ENCODE data around the gene ING2. TPM values are rescaled to one million over a fixed set of nuclear protein-coding genes. Genes with fewer than 3 reads are reported as not detected.

Gene ING2
- total and polyA plus RNA-seq, 2 of the 8 experiments (the other 6 are each of a cell fraction or from before 2014, with no cell fraction given), result 5.1 to 16.1 TPM

DNA sequence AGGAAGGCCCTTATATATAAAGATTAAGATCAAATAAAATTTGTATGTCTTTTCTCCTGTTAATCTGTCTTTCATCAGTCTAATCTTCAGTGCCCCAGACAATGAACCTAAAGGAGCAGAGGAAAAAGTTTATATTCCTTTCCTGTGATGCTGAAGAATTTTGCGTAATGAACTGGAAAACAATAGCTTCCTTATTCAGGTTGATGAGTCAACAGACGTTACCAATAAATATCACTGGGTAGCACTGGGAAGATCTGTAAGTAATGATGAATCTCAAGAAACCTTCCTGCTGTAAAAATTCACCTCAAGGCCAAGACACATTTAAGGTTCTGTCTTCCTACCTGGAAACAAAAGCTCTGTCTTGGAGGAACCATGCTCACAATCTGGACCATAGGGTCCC lies 34.9 kb upstream of the ING2 start:
- no peaks in the 10 kb centered on the region for H3K79me2 ChIP-seq (ENCODE audit: control insufficient read depth in 1 of 2, insufficient read depth in 2 of 2, low read length in 2 of 2)
- H2BK12ac ChIP-seq (ENCODE audit: low read depth, low read length), result no peak overlapping the region
- no peak overlapping the region for H3K4ac ChIP-seq (replicated peaks; ENCODE audit: insufficient read length, low read depth, low read length)
- ChIA-PET CTCF (ENCODE audit: partially characterized antibody) (interaction anchor here (0.6 to 3.3 kb wide), 6 partner anchors 63 to 319 kb away, joined by 3 to 21 read pairs (median 4); no protein-coding TSS in a partner anchor), POLR2A (ENCODE audit: partially characterized antibody) (no interaction called here)
- H2BK20ac ChIP-seq (ENCODE audit: low read length), result no peak overlapping the region
- no peak overlapping the region for H4K5ac ChIP-seq (ENCODE audit: insufficient read length, low read depth, low read length)
- H4K20me1 ChIP-seq (replicated peaks in 1 of 2; ENCODE audit: control insufficient read depth in 1 of 2, insufficient read depth in 2 of 2, low read length in 2 of 2), result no peaks in the 10 kb centered on the region
- H2BK5ac ChIP-seq (ENCODE audit: low read depth, low read length), result no peak overlapping the region
- no peak overlapping the region for H3K27ac ChIP-seq (ENCODE audit: low read depth, low read length)
- no peak for FAIRE-seq
- no peak overlapping the region for H3K4me2 ChIP-seq (ENCODE audit: insufficient read depth in 1 of 2, low read depth in 2 of 2, low read length in 2 of 2)
- no peaks in the 10 kb centered on the region for H3K23me2 ChIP-seq (ENCODE audit: low read depth, low read length)
- no peaks in the 10 kb centered on the region for H3K79me1 ChIP-seq (ENCODE audit: low read depth, low read length)
- H3K36me3 ChIP-seq (ENCODE audit: control insufficient read depth in 2 of 4, insufficient read depth in 4 of 4, low read length in 3 of 4), result no peaks in the 10 kb centered on the region; a peak in 1 of 8 replicates
- H2AK5ac ChIP-seq (ENCODE audit: low read depth, low read length), result no peak overlapping the region
- H4K91ac ChIP-seq (replicated peaks; ENCODE audit: insufficient read length, low read length), result no peak overlapping the region
- no peak for DNase-seq (ENCODE audit: low read depth in 1 of 2, low spot score in 2 of 2)
- 92% methylated on average over 2 of the region's 2 CpGs; no CpG with 5 or more reads in 1 of the 2 experiments for WGBS, 2 experiments (ENCODE audit: extremely low coverage in 1 of 2, insufficient coverage in 1 of 2, insufficient read length in 1 of 2, insufficient replicate concordance in 2 of 2, low coverage in 1 of 2, low lambda C conversion rate in 2 of 2, missing lambda C conversion rate in 1 of 2)
- no peak overlapping the region for H3K14ac ChIP-seq (ENCODE audit: insufficient read length)
- H3K4me1 ChIP-seq (replicated peaks in 1 of 4; ENCODE audit: control insufficient read depth in 3 of 4, insufficient read depth in 4 of 4, low read length in 3 of 4), result peaks cover 0 to 4% (median 1%) of the 10 kb centered on the region in 4 experiments; a peak in 2 of 7 replicates
- H2BK120ac ChIP-seq (replicated peaks; ENCODE audit: low read depth, low read length), result no peak overlapping the region
- H3K18ac ChIP-seq (ENCODE audit: extremely low read depth, low read length), result no peak overlapping the region
- no peak overlapping the region for H2BK15ac ChIP-seq (ENCODE audit: low read length)
- H3K23ac ChIP-seq (ENCODE audit: insufficient read length), result no peak overlapping the region
- no peak overlapping the region for H2AFZ ChIP-seq (ENCODE audit: low read length)
- no peak overlapping the region for H4K8ac ChIP-seq (ENCODE audit: extremely low read depth, insufficient read depth, low read length)
- no peak overlapping the region for H3K9ac ChIP-seq (replicated peaks in 1 of 4; ENCODE audit: extremely low read depth in 1 of 4, low read depth in 3 of 4, low read length in 3 of 4)
- TF ChIP-seq ASH2L (IDR thresholded peaks at IDR 0.05; ENCODE audit: low read length), result no peak
- H3K27me3 ChIP-seq (replicated peaks in 1 of 4; ENCODE audit: control insufficient read depth in 3 of 4, extremely low read depth in 1 of 4, insufficient read depth in 3 of 4, low read length in 3 of 4), result no peaks in the 10 kb centered on the region
- no peak overlapping the region for H3K4me3 ChIP-seq (ENCODE audit: extremely low read depth in 1 of 4, insufficient read depth in 2 of 4, low read depth in 3 of 4, low read length in 4 of 4)
- H3K56ac ChIP-seq (replicated peaks; ENCODE audit: insufficient read length, low read depth, low read length), result no peak overlapping the region
- peaks cover 0 to 7% of the 10 kb centered on the region in 2 experiments; a peak in 1 of 4 replicates for H3K9me3 ChIP-seq (ENCODE audit: insufficient read depth in 2 of 2, low read depth in 1 of 2, low read length in 1 of 2)

Measured in H1 (cell line).